ENCODE data around the gene HIPK2.

GRCh38 chr7:139753081-139753692, 24.6 kb downstream of the HIPK2 start:
- TF ChIP-seq POLR2A (IDR thresholded peaks at IDR 0.05) (no peak), CTCF (IDR thresholded peaks at IDR 0.05) (no peak)
